Lower leg skin (tissue), 4 donors: ENCODE data around the gene RNF8. TPM values are rescaled to one million over a fixed set of nuclear protein-coding genes. Genes with fewer than 3 reads are reported as not detected.

Experiments used
- DNase-seq, 2 donors: peaks; one replicate each; pipeline ENCODE4 v3.0.0-alpha.2; 2019; ENCODE audit warnings: low spot score in 2 of 2
- H3K4me3 ChIP-seq: fragments of 200-600 bp; sonication (generic); 2 replicates; pipeline ENCODE4 v1.5.1; 2017; ENCODE audit warnings: mild to moderate bottlenecking, low read depth; ENCODE audit not compliant: poor library complexity, severe bottlenecking
- CTCF ChIP-seq, 3 donors: fragments of 450-650 bp; IDR thresholded peaks; one replicate each; pipeline ENCODE4 v1.5.1; 2016; ENCODE audit warnings: antibody characterized with exemption in 3 of 3, mild to moderate bottlenecking in 3 of 3, moderate library complexity in 2 of 3
- POLR2A ChIP-seq, 2 donors: fragments of 450-650 bp; IDR thresholded peaks; one replicate each; pipeline ENCODE4 v1.6.1; 2016 to 2017; ENCODE audit warnings: antibody characterized with exemption in 2 of 2, mild to moderate bottlenecking in 1 of 2, moderate library complexity in 1 of 2
- WGBS, 2 donors: methylation state at CpG; one replicate each; pipeline ENCODE4 v1.1.5; 2018; 5-methylcytosine and 5-hydroxymethylcytosine counted together
- intact Hi-C: fragments of 100-400 bp; cut with DNase I; formaldehyde crosslinking; loops from one replicate; pipeline ENCODE4 v1.15.0; 2023; ENCODE audit warnings: low total_unique reads
- total RNA-seq, 4 donors: library from RNA; depleted of rRNA; stranded (reverse); fragments of >200 nt; gene quantifications; one replicate each; pipeline ENCODE4 v1.1.0, GENCODE V29; 2016

RNF8 gene
- total RNA-seq, 4 donors from 2014 or later = 7.1 to 16.2 (median 12.9) TPM

GRCh38 chr6:37314487-37315156 lies 39.2 kb upstream of the RNF8 start:
- TF ChIP-seq POLR2A (IDR thresholded peaks at IDR 0.05) (no peak), CTCF (IDR thresholded peaks at IDR 0.05) (no peak)
- no peak overlapping the region for H3K4me3 ChIP-seq
- intact Hi-C loops = no loop called here
- no peak for DNase-seq
- 68 to 73% methylated on average over 6 of the region's 6 CpGs for WGBS, 2 donors

GRCh38 chr6:37315157-37315515 lies 38.6 kb upstream of the RNF8 start:
- intact Hi-C loops = no loop called here
- no peak overlapping the region for H3K4me3 ChIP-seq
- TF ChIP-seq POLR2A (IDR thresholded peaks at IDR 0.05) = no peak
- no peak for TF ChIP-seq CTCF (IDR thresholded peaks at IDR 0.05)
- DNase-seq = no peak
- 85 to 87% methylated on average over 7 of the region's 7 CpGs for WGBS, 2 donors

GRCh38 chr6:37316071-37316470 lies 37.7 kb upstream of the RNF8 start:
- 93 to 95% methylated on average over 6 to 7 of the region's 7 CpGs for whole genome bisulfite sequencing, 2 donors
- DNase-seq = no peak
- TF ChIP-seq CTCF (IDR thresholded peaks at IDR 0.05) (no peak), POLR2A (IDR thresholded peaks at IDR 0.05) (no peak)
- intact Hi-C loops = no loop called here
- H3K4me3 ChIP-seq = no peak overlapping the region

GRCh38 chr6:37317312-37318038 lies 36.3 kb upstream of the RNF8 start:
- intact Hi-C loops = no loop called here
- no peak for DNase-seq
- 88 to 94% methylated on average over 5 of the region's 5 CpGs for WGBS, 2 donors
- TF ChIP-seq CTCF (IDR thresholded peaks at IDR 0.05) = no peak
- TF ChIP-seq POLR2A (IDR thresholded peaks at IDR 0.05) = no peak
- no peak overlapping the region for H3K4me3 ChIP-seq

GRCh38 chr6:37319156-37319555 lies 34.6 kb upstream of the RNF8 start:
- no peak overlapping the region for H3K4me3 ChIP-seq
- WGBS, 2 donors = 72 to 73% methylated on average over 3 of the region's 3 CpGs
- no peak for DNase-seq
- intact Hi-C loops = no loop called here
- TF ChIP-seq CTCF (IDR thresholded peaks at IDR 0.05) = no peak
